Mesenchymal stem cell (in vitro differentiated cells and primary cell): ENCODE results near the gene GPATCH8.
"Not testable (repeated sequence)": the region's sequence is repeated elsewhere in the genome, so short reads cannot be mapped to it uniquely, and the experiment has no call there.

Experiments
- DNase-seq: peaks from one replicate; pipeline ENCODE4 v3.0.0-alpha.2; 2013
- H2AFZ ChIP-seq: one replicate; pipeline ENCODE4 v1.6.1; 2013; ENCODE audit warnings: low read depth, mild to moderate bottlenecking, control low read depth, inconsistent platforms, low read length, moderate library complexity
- H2AK5ac ChIP-seq: 2 replicates; pipeline ENCODE4 v1.6.1; 2013; ENCODE audit warnings: low read length, moderate library complexity, mild to moderate bottlenecking, inconsistent platforms; ENCODE audit not compliant: severe bottlenecking
- H2BK120ac ChIP-seq: one replicate; pipeline ENCODE4 v1.6.1; 2013; ENCODE audit warnings: low read depth, mild to moderate bottlenecking, inconsistent platforms, low read length, moderate library complexity
- H2BK12ac ChIP-seq, 2 experiments: one replicate each; pipeline ENCODE4 v1.6.1; 2013; ENCODE audit warnings: inconsistent platforms in 2 of 2, low read length in 2 of 2, mild to moderate bottlenecking in 2 of 2, moderate library complexity in 2 of 2, control low read depth in 1 of 2
- H2BK15ac ChIP-seq: one replicate; pipeline ENCODE4 v1.6.1; 2013; ENCODE audit warnings: mild to moderate bottlenecking, low read depth, inconsistent platforms; ENCODE audit not compliant: poor library complexity, severe bottlenecking
- H2BK5ac ChIP-seq: 2 replicates; pipeline ENCODE4 v1.6.1; 2013; ENCODE audit warnings: low read depth, mild to moderate bottlenecking, low read length, control low read depth, inconsistent platforms; ENCODE audit not compliant: poor library complexity, severe bottlenecking
- H3K14ac ChIP-seq, 2 experiments: one replicate each; pipeline ENCODE4 v1.6.1; 2013; ENCODE audit warnings: inconsistent platforms in 2 of 2, low read length in 2 of 2, control low read depth in 1 of 2, mild to moderate bottlenecking in 1 of 2, moderate library complexity in 1 of 2
- H3K18ac ChIP-seq, 2 experiments: one replicate each; pipeline ENCODE4 v1.6.1; 2013; ENCODE audit warnings: inconsistent platforms in 2 of 2, low read length in 2 of 2, control low read depth in 1 of 2, low read depth in 1 of 2, mild to moderate bottlenecking in 1 of 2
- H3K23ac ChIP-seq, 2 experiments: one replicate each; pipeline ENCODE4 v1.6.1; 2013; ENCODE audit warnings: inconsistent platforms in 2 of 2, low read length in 2 of 2, mild to moderate bottlenecking in 2 of 2, moderate library complexity in 2 of 2, control low read depth in 1 of 2
- H3K27ac ChIP-seq: 2 replicates; pipeline ENCODE4 v1.5.1; 2013; ENCODE audit warnings: mild to moderate bottlenecking, moderate library complexity, low read length, control low read depth, inconsistent platforms; ENCODE audit not compliant: poor library complexity, severe bottlenecking
- H3K27me3 ChIP-seq, 2 experiments: 2 replicates each; pipeline versions ENCODE4 v1.6.1 to v1.7.0; 2013; ENCODE audit warnings: low read length in 2 of 2, mild to moderate bottlenecking in 2 of 2, moderate library complexity in 2 of 2, control low read depth in 1 of 2, inconsistent platforms in 1 of 2; ENCODE audit not compliant: control insufficient read depth in 1 of 2, insufficient read depth in 1 of 2
- H3K36me3 ChIP-seq, 2 experiments: 2 replicates each; pipeline versions ENCODE4 v1.6.1 to v1.7.0; 2013; ENCODE audit warnings: low read length in 2 of 2, control low read depth in 1 of 2, inconsistent platforms in 1 of 2, low read depth in 1 of 2, mild to moderate bottlenecking in 1 of 2; ENCODE audit not compliant: insufficient read depth in 2 of 2, control insufficient read depth in 1 of 2
- H3K4ac ChIP-seq, 2 experiments: one replicate each; pipeline ENCODE4 v1.6.1; 2013; ENCODE audit warnings: inconsistent platforms in 2 of 2, low read length in 2 of 2, mild to moderate bottlenecking in 2 of 2, moderate library complexity in 2 of 2, control low read depth in 1 of 2, low read depth in 1 of 2
- H3K4me1 ChIP-seq: 2 replicates; pipeline ENCODE4 v1.6.1; 2013; ENCODE audit warnings: low read depth, low read length, control low read depth; ENCODE audit not compliant: control insufficient read depth, insufficient read depth
- H3K4me2 ChIP-seq: 2 replicates; pipeline ENCODE4 v1.6.1; 2013; ENCODE audit warnings: low read length, mild to moderate bottlenecking, inconsistent platforms; ENCODE audit not compliant: poor library complexity, severe bottlenecking
- H3K4me3 ChIP-seq, 2 experiments: 2 replicates each; pipeline versions ENCODE4 v1.5.1 to v1.7.0; 2013; ENCODE audit warnings: low read length in 2 of 2, mild to moderate bottlenecking in 2 of 2, control low read depth in 1 of 2, low read depth in 1 of 2; ENCODE audit not compliant: insufficient read depth in 1 of 2
- H3K79me1 ChIP-seq: replicated peaks from 2 replicates; pipeline ENCODE4 v1.6.1; 2013; ENCODE audit warnings: mild to moderate bottlenecking, control low read depth, low read length, inconsistent platforms; ENCODE audit not compliant: poor library complexity, severe bottlenecking
- H3K9ac ChIP-seq: 2 replicates; pipeline ENCODE4 v1.7.0; 2013; ENCODE audit warnings: mild to moderate bottlenecking, low read length, moderate library complexity
- H3K9me3 ChIP-seq: 2 replicates; pipeline ENCODE4 v1.7.0; 2013; ENCODE audit warnings: mild to moderate bottlenecking, low read length; ENCODE audit not compliant: control insufficient read depth
- H4K8ac ChIP-seq: one replicate; pipeline ENCODE4 v1.6.1; 2013; ENCODE audit warnings: inconsistent platforms, mild to moderate bottlenecking, low read length, moderate library complexity
- H4K91ac ChIP-seq: one replicate; pipeline ENCODE4 v1.6.1; 2013; ENCODE audit warnings: mild to moderate bottlenecking, low read length, inconsistent platforms
- WGBS: methylation state at CpG from one replicate; pipeline ENCODE4 v1.1.7; 2013; ENCODE audit warnings: mixed read lengths; 5-methylcytosine and 5-hydroxymethylcytosine counted together

GPATCH8 gene

GRCh38 chr17:44369414-44370023 is 133.7 kb downstream of the GPATCH8 start:
- not testable (repeated sequence) for H2AK5ac ChIP-seq

GRCh38 chr17:44368391-44369243 is 134.6 kb downstream of the GPATCH8 start:
- H3K4me1 ChIP-seq, H3K4me2 ChIP-seq, H2BK120ac ChIP-seq, H2AK5ac ChIP-seq, DNase-seq, H3K27ac ChIP-seq, H3K23ac ChIP-seq, H3K4ac ChIP-seq, H3K9ac ChIP-seq, H4K8ac ChIP-seq, H2BK5ac ChIP-seq, H4K91ac ChIP-seq, H3K79me1 ChIP-seq, H3K18ac ChIP-seq, H2AFZ ChIP-seq, H3K36me3 ChIP-seq, H3K14ac ChIP-seq, H3K9me3 ChIP-seq, H3K4me3 ChIP-seq, H2BK12ac ChIP-seq, H2BK15ac ChIP-seq: not testable (repeated sequence)
- peaks cover 36 to 62% of the 10 kb centered on the region in 2 experiments for H3K27me3 ChIP-seq
- 94% methylated on average over 42 of the region's 42 CpGs for whole genome bisulfite sequencing

More at GRCh38 chr17:44369414-44370023, 133.7 kb downstream of the GPATCH8 start:
- H2BK15ac ChIP-seq, H3K23ac ChIP-seq, H2BK12ac ChIP-seq, H3K4me2 ChIP-seq, DNase-seq, H2AFZ ChIP-seq, H3K4ac ChIP-seq, H3K4me1 ChIP-seq, H3K14ac ChIP-seq, H4K8ac ChIP-seq, H2BK5ac ChIP-seq, H4K91ac ChIP-seq, H3K9ac ChIP-seq, H3K79me1 ChIP-seq, H3K18ac ChIP-seq, H3K9me3 ChIP-seq, H3K27ac ChIP-seq, H2BK120ac ChIP-seq, H3K4me3 ChIP-seq, H3K36me3 ChIP-seq: not testable (repeated sequence)
- WGBS, result 79% methylated on average over 17 of the region's 17 CpGs
- peaks cover 39 to 69% of the 10 kb centered on the region in 2 experiments for H3K27me3 ChIP-seq

GRCh38 chr17:44367231-44367979 is 135.8 kb downstream of the GPATCH8 start:
- Histone ChIP-seq H4K91ac (no peak overlapping the region), H3K14ac (no peak overlapping the region), H3K36me3 (no peaks in the 10 kb centered on the region), H3K18ac (no peak overlapping the region), H3K9me3 (no peaks in the 10 kb centered on the region), H3K4ac (no peak overlapping the region), H2BK15ac (no peak overlapping the region), H2BK12ac (no peak overlapping the region), H3K27me3 (peaks cover 36 to 57% of the 10 kb centered on the region in 2 experiments), H2AK5ac (no peak overlapping the region), H3K4me3 (no peak overlapping the region), H3K79me1 (peaks cover 9% of the 10 kb centered on the region), H2AFZ (no peak overlapping the region), H4K8ac (no peak overlapping the region), H2BK120ac (no peak overlapping the region), H3K4me2 (no peak overlapping the region), H3K23ac (no peak overlapping the region), H3K4me1 (peaks cover 8% of the 10 kb centered on the region), H3K9ac (no peak overlapping the region), H2BK5ac (no peak overlapping the region), H3K27ac (no peak overlapping the region)
- WGBS, result 84% methylated on average over 7 of the region's 7 CpGs
- DNase-seq, result no peak

- not testable (repeated sequence) for H3K4me3 ChIP-seq, H3K36me3 ChIP-seq
- 93% methylated on average over 5 of the region's 5 CpGs for WGBS
Measured at GRCh38 chr17:44365051-44365450, 138.2 kb downstream of the GPATCH8 start.

More at GRCh38 chr17:44365051-44365450, 138.2 kb downstream of the GPATCH8 start:
- H3K79me1 ChIP-seq, result peaks cover 29% of the 10 kb centered on the region
- not testable (repeated sequence) for H2BK120ac ChIP-seq, H2AK5ac ChIP-seq, H3K9me3 ChIP-seq, H2BK5ac ChIP-seq, H3K18ac ChIP-seq, H3K23ac ChIP-seq, H4K8ac ChIP-seq, DNase-seq, H3K27ac ChIP-seq, H4K91ac ChIP-seq, H3K9ac ChIP-seq, H3K14ac ChIP-seq, H3K4ac ChIP-seq, H2BK12ac ChIP-seq, H2AFZ ChIP-seq, H2BK15ac ChIP-seq, H3K4me2 ChIP-seq
- H3K4me1 ChIP-seq, result peaks cover 28% of the 10 kb centered on the region
- peaks cover 24 to 35% of the 10 kb centered on the region in 2 experiments for H3K27me3 ChIP-seq
